HepG2 (cell line): ENCODE data around the gene ERRFI1. TPM values are rescaled to one million over a fixed set of nuclear protein-coding genes. Genes with fewer than 3 reads are reported as not detected.
A peak's percentile ranks its signal among the peaks of the same experiment; 100 is the strongest.

Experiments
- ATM ChIP-seq: fragments of 450-650 bp; IDR thresholded peaks from 2 replicates; pipeline ENCODE4 v1.7.1; 2017; ENCODE audit warnings: mild to moderate bottlenecking, borderline replicate concordance
- GABPB1 ChIP-seq: IDR thresholded peaks from 2 replicates; pipeline ENCODE4 v1.6.1; 2016; ENCODE audit warnings: mild to moderate bottlenecking, missing genetic modification reagents, moderate library complexity, missing compliant biosample characterization
- GFI1 ChIP-seq: sonication (generic); formaldehyde crosslinking; IDR thresholded peaks from 2 replicates; pipeline ENCODE4 v1.5.0; 2020; ENCODE audit warnings: missing genetic modification reagents, mild to moderate bottlenecking, borderline replicate concordance
- KDM5A ChIP-seq: fragments of 200-600 bp; sonication (generic); IDR thresholded peaks from 2 replicates; pipeline ENCODE4 v1.7.0; 2018; ENCODE audit warnings: antibody characterized with exemption, mild to moderate bottlenecking, low read length, borderline replicate concordance
- RARG ChIP-seq: sonication (generic); formaldehyde crosslinking; IDR thresholded peaks from 2 replicates; pipeline ENCODE4 v1.4.0; 2020; ENCODE audit warnings: low read depth, mild to moderate bottlenecking, missing genetic modification reagents
- RXRB ChIP-seq: IDR thresholded peaks from 2 replicates; pipeline ENCODE4 v1.6.1; 2016; ENCODE audit warnings: borderline replicate concordance, missing genetic modification reagents, missing compliant biosample characterization
- SIX4 ChIP-seq: sonication (generic); formaldehyde crosslinking; IDR thresholded peaks from 2 replicates; pipeline ENCODE4 v1.4.0; 2020; ENCODE audit warnings: missing genetic modification reagents
- SRY ChIP-seq: sonication (generic); formaldehyde crosslinking; IDR thresholded peaks from 2 replicates; pipeline ENCODE4 v1.8.0; 2022; ENCODE audit warnings: mild to moderate bottlenecking, missing genetic modification reagents
- TGIF2 ChIP-seq: IDR thresholded peaks from 2 replicates; pipeline ENCODE4 v1.6.1; 2016; ENCODE audit warnings: control low read depth, missing compliant biosample characterization
- U2AF1 ChIP-seq: fragments of 200-400 bp; formaldehyde crosslinking; optimal IDR thresholded peaks from 2 replicates; pipeline ENCODE3; 2017; ENCODE audit warnings: mild to moderate bottlenecking, low read depth, low read length
- ZC3H4 ChIP-seq: sonication (generic); formaldehyde crosslinking; IDR thresholded peaks from 2 replicates; pipeline ENCODE4 v1.4.0; 2020; ENCODE audit warnings: missing genetic modification reagents, borderline replicate concordance
- ZFP90 ChIP-seq: sonication (generic); formaldehyde crosslinking; IDR thresholded peaks from 2 replicates; pipeline ENCODE4 v1.8.0; 2022; ENCODE audit warnings: missing genetic modification reagents, mild to moderate bottlenecking, inconsistent platforms, borderline replicate concordance
- ZNF136 ChIP-seq: sonication (generic); formaldehyde crosslinking; IDR thresholded peaks from 2 replicates; pipeline ENCODE4 v1.8.1; 2022; ENCODE audit warnings: low read depth, mild to moderate bottlenecking, moderate library complexity, missing genetic modification reagents
- ZNF20 ChIP-seq: sonication (generic); formaldehyde crosslinking; IDR thresholded peaks from 2 replicates; pipeline ENCODE4 v1.4.0; 2020; ENCODE audit warnings: mild to moderate bottlenecking, moderate library complexity, missing genetic modification reagents
- ZNF3 ChIP-seq: IDR thresholded peaks from 2 replicates; pipeline ENCODE4 v1.7.0; 2017; ENCODE audit warnings: inconsistent platforms
- ZNF33A ChIP-seq: sonication (generic); formaldehyde crosslinking; IDR thresholded peaks from 2 replicates; pipeline ENCODE4 v1.5.1; 2020; ENCODE audit warnings: missing genetic modification reagents, mild to moderate bottlenecking, moderate library complexity, borderline replicate concordance
- ZNF431 ChIP-seq: sonication (generic); formaldehyde crosslinking; IDR thresholded peaks from 2 replicates; pipeline ENCODE4 v1.9.0; 2022; ENCODE audit warnings: missing genetic modification reagents, low read depth, mild to moderate bottlenecking, borderline replicate concordance
- ZNF451 ChIP-seq: sonication (generic); formaldehyde crosslinking; IDR thresholded peaks from 2 replicates; pipeline ENCODE4 v1.5.0; 2020; ENCODE audit warnings: mild to moderate bottlenecking, missing genetic modification reagents
- ZNF547 ChIP-seq: sonication (generic); formaldehyde crosslinking; IDR thresholded peaks from 2 replicates; pipeline ENCODE4 v1.5.1; 2020; ENCODE audit warnings: mild to moderate bottlenecking, missing genetic modification reagents
- ZNF558 ChIP-seq: sonication (generic); formaldehyde crosslinking; IDR thresholded peaks from 2 replicates; pipeline ENCODE4 v1.9.0; 2022; ENCODE audit warnings: mild to moderate bottlenecking, missing genetic modification reagents, borderline replicate concordance
- ZNF564 ChIP-seq: sonication (generic); formaldehyde crosslinking; IDR thresholded peaks from 2 replicates; pipeline ENCODE4 v1.8.1; 2023; ENCODE audit warnings: mild to moderate bottlenecking, missing genetic modification reagents
- ZNF761 ChIP-seq: sonication (generic); formaldehyde crosslinking; conservative IDR thresholded peaks from 2 replicates; pipeline ENCODE4 v1.4.0; 2020; ENCODE audit warnings: mild to moderate bottlenecking, missing genetic modification reagents
- ZNF773 ChIP-seq: sonication (generic); formaldehyde crosslinking; IDR thresholded peaks from 2 replicates; pipeline ENCODE4 v1.4.0; 2020; ENCODE audit warnings: missing genetic modification reagents, borderline replicate concordance
- polyA plus RNA-seq, 8 experiments: library from polyadenylated mRNA; depleted of rRNA in 3 of 8; stranded (reverse) in 7 of 8; unstranded in 1 of 8; fragments of >200 nt; fragmentation: Illumina TruSeq in 4 of 8; extraction: Trizol in 4 of 8; gene quantifications; 2 replicates each; pipeline versions ENCODE4 v1.2.1 to v1.2.3, GENCODE V29; 2011 to 2016; ENCODE audit warnings: low read depth in 4 of 8, missing spikeins in 1 of 8, mixed read lengths in 1 of 8; ENCODE audit not compliant: insufficient read depth in 1 of 8
- total RNA-seq, 5 experiments: library from RNA; depleted of rRNA; stranded (reverse); fragments of >200 nt; fragmentation: Illumina TruSeq; extraction: Trizol; gene quantifications; 2 replicates each; pipeline ENCODE4 v1.2.3, GENCODE V29; 2016; ENCODE audit warnings: low read depth in 1 of 5
- TF ChIP-seq, protein P1 (sequence below): sonication (generic); formaldehyde crosslinking; IDR thresholded peaks from 2 replicates; pipeline ENCODE4 v1.5.1; 2020; ENCODE audit warnings: mild to moderate bottlenecking, missing genetic modification reagents

ERRFI1 gene
- total and polyA plus RNA-seq, 2 of the 13 experiments (the other 11 are each of a cell fraction or from before 2014, with no cell fraction given) = 84.4 to 753 TPM

DNA sequence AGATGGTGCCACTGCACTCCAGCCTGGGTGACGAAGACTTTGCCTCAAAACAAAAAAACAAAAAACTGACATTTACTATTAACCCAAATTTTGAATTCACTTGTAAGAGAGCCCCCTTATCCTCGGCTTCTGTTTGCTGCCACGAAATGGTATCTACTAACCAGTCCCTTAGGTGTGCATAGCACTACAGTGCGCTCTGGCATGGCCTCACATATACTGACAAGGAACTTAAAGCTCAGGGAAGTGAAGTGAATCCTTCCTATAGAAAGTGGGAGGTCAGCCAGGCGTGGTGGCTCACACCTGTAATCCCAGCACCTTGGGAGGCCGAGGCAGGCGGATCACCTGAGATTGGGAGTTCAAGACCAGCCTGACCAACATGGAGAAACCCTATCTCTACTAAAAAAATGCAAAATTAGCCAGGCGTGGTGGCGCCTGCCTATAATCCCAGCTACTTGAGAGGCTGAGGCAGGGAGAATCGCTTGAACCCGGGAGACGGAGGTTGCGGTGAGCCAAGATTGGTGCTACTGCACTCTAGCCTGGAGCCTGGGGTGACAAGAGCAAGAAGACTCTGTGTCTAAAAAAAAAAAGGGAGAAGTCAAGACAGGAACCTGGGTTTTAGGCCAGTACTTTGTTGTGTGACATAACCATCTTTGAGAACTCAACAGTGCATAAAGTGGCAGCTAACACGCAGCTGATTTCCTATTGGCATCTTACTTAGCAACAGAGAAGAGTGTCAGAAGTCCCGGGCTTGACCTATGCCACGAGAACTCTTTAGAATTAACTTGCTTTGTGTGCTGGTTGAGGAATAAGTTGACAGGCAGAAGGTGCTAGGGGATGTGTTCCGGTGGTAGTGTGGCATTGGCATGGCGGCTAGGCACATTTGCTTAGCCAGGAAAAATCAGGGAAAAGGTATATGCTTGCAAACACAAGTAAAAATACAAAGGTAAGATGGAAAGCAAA, 16.8 kb downstream of the ERRFI1 start (continued):
- TF ChIP-seq, protein P1, sequence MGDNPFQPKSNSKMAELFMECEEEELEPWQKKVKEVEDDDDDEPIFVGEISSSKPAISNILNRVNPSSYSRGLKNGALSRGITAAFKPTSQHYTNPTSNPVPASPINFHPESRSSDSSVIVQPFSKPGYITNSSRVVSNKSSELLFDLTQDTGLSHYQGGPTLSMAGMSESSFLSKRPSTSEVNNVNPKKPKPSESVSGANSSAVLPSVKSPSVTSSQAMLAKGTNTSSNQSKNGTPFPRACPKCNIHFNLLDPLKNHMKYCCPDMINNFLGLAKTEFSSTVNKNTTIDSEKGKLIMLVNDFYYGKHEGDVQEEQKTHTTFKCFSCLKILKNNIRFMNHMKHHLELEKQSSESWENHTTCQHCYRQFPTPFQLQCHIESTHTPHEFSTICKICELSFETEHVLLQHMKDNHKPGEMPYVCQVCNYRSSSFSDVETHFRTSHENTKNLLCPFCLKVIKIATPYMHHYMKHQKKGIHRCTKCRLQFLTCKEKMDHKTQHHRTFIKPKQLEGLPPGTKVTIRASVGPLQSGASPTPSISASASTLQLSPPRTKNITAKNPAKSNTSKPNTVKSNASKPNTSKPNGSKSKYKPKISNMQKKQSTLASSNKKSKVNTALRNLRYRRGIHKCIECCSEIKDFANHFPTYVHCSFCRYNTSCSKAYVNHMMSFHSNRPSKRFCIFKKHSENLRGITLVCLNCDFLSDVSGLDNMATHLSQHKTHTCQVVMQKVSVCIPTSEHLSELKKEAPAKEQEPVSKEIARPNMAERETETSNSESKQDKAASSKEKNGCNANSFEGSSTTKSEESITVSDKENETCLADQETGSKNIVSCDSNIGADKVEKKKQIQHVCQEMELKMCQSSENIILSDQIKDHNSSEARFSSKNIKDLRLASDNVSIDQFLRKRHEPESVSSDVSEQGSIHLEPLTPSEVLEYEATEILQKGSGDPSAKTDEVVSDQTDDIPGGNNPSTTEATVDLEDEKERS (CRISPR knock-in tag) = no peak; the same call in 1 of the 2 replicates
- TF ChIP-seq ZNF547 (CRISPR knock-in tag) (peak; percentile 58; the same call in 1 of the 2 replicates), TGIF2 (CRISPR knock-in tag) (no peak), SRY (CRISPR knock-in tag) (0 out of 2 replicates have a peak, but pooled peaks have one; percentile 21), ZNF3 (CRISPR knock-in tag) (no peak), ATM (no peak), GFI1 (CRISPR knock-in tag) (no peak; the same call in 1 of the 2 replicates), GABPB1 (no peak), RXRB (peak; percentile 4; the same call in 1 of the 2 replicates), ZNF431 (peak; percentile 26; the same call in 1 of the 2 replicates), ZNF33A (CRISPR knock-in tag) (no peak), ZNF558 (CRISPR knock-in tag) (no peak), U2AF1 (no peak), SIX4 (CRISPR knock-in tag) (no peak), ZNF773 (CRISPR knock-in tag) (no peak), ZNF20 (CRISPR knock-in tag) (no peak), ZNF761 (0 out of 2 replicates have a peak, but pooled peaks have one; percentile 28), ZNF136 (no peak; the same call in 1 of the 2 replicates), ZNF451 (no peak), ZNF564 (no peak), ZC3H4 (CRISPR knock-in tag) (0 out of 2 replicates have a peak, but pooled peaks have one; percentile 15), RARG (no peak), KDM5A (no peak), ZFP90 (CRISPR knock-in tag) (no peak)
